ENCODE measurements around the gene DCBLD2. TPM values are rescaled to one million over a fixed set of nuclear protein-coding genes. Genes with fewer than 3 reads are reported as not detected.

Gene DCBLD2
- 1 to 10 TPM; 2.5 to 3.0 TPM for polyA plus RNA-seq

GRCh38 chr3:98901392-98902350 is at the start of gene DCBLD2:
TSS of gene DCBLD2 (minus strand) at chr3:98901695. CDS start at chr3:98901326, 369 bp downstream.
- no peaks in the 10 kb centered on the region for H3K36me3 ChIP-seq (ENCODE audit: control insufficient read depth in 2 of 2, insufficient read depth in 2 of 2, low read length in 1 of 2)

GRCh38 chr3:98945666-98946065 is 44.2 kb upstream of the DCBLD2 start:
- no peaks in the 10 kb centered on the region for H3K4me1 ChIP-seq (ENCODE audit: control insufficient read depth in 2 of 2, insufficient read depth in 2 of 2, low read length in 1 of 2)
- H3K27me3 ChIP-seq (ENCODE audit: control insufficient read depth in 1 of 2, insufficient read depth in 2 of 2, low read length in 2 of 2): no peaks in the 10 kb centered on the region
- 60 to 64% methylated on average over 1 of the region's 1 CpG for WGBS, 2 donors
- no peak overlapping the region for H3K27ac ChIP-seq (ENCODE audit: low read depth in 2 of 2, low read length in 1 of 2)
- H3K9me3 ChIP-seq (ENCODE audit: control insufficient read depth in 2 of 2, insufficient read depth in 1 of 2, low read depth in 1 of 2, low read length in 1 of 2): no peaks in the 10 kb centered on the region
- H3K4me3 ChIP-seq (ENCODE audit: low read depth in 1 of 2, low read length in 2 of 2): no peak overlapping the region
- no peaks in the 10 kb centered on the region for H3K36me3 ChIP-seq (ENCODE audit: control insufficient read depth in 2 of 2, insufficient read depth in 2 of 2, low read length in 1 of 2)

More at GRCh38 chr3:98901392-98902350, at the start of gene DCBLD2:
- WGBS, 2 donors: 0 to 1% methylated on average over 54 to 86 of the region's 86 CpGs
- H3K4me3 ChIP-seq (ENCODE audit: low read depth in 1 of 2, low read length in 2 of 2): peak within 1 kb of the TSS; percentile 63 to 97
- no peaks in the 10 kb centered on the region for H3K9me3 ChIP-seq (ENCODE audit: control insufficient read depth in 2 of 2, insufficient read depth in 1 of 2, low read depth in 1 of 2, low read length in 1 of 2)
- H3K4me1 ChIP-seq (ENCODE audit: control insufficient read depth in 2 of 2, insufficient read depth in 2 of 2, low read length in 1 of 2): no peaks in the 10 kb centered on the region
- no peaks in the 10 kb centered on the region for H3K27me3 ChIP-seq (ENCODE audit: control insufficient read depth in 1 of 2, insufficient read depth in 2 of 2, low read length in 2 of 2)
- peak within 1 kb of the TSS; percentile 85 to 87 for H3K27ac ChIP-seq (ENCODE audit: low read depth in 2 of 2, low read length in 1 of 2)

GRCh38 chr3:98945101-98945524 is 43.6 kb upstream of the DCBLD2 start:
- no peak overlapping the region for H3K27ac ChIP-seq (ENCODE audit: low read depth in 2 of 2, low read length in 1 of 2)
- H3K4me1 ChIP-seq (ENCODE audit: control insufficient read depth in 2 of 2, insufficient read depth in 2 of 2, low read length in 1 of 2): no peaks in the 10 kb centered on the region
- H3K36me3 ChIP-seq (ENCODE audit: control insufficient read depth in 2 of 2, insufficient read depth in 2 of 2, low read length in 1 of 2): no peaks in the 10 kb centered on the region
- H3K9me3 ChIP-seq (ENCODE audit: control insufficient read depth in 2 of 2, insufficient read depth in 1 of 2, low read depth in 1 of 2, low read length in 1 of 2): no peaks in the 10 kb centered on the region
- H3K4me3 ChIP-seq (ENCODE audit: low read depth in 1 of 2, low read length in 2 of 2): no peak overlapping the region
- 26 to 59% methylated on average over 1 of the region's 1 CpG for WGBS, 2 donors
- no peaks in the 10 kb centered on the region for H3K27me3 ChIP-seq (ENCODE audit: control insufficient read depth in 1 of 2, insufficient read depth in 2 of 2, low read length in 2 of 2)

GRCh38 chr3:98930413-98930812 is 28.9 kb upstream of the DCBLD2 start:
- H3K36me3 ChIP-seq (ENCODE audit: control insufficient read depth in 2 of 2, insufficient read depth in 2 of 2, low read length in 1 of 2): no peaks in the 10 kb centered on the region
- no peak overlapping the region for H3K27ac ChIP-seq (ENCODE audit: low read depth in 2 of 2, low read length in 1 of 2)
- H3K9me3 ChIP-seq (ENCODE audit: control insufficient read depth in 2 of 2, insufficient read depth in 1 of 2, low read depth in 1 of 2, low read length in 1 of 2): peaks cover 0 to 3% of the 10 kb centered on the region in 2 donors
- no peaks in the 10 kb centered on the region for H3K27me3 ChIP-seq (ENCODE audit: control insufficient read depth in 1 of 2, insufficient read depth in 2 of 2, low read length in 2 of 2)
- H3K4me3 ChIP-seq (ENCODE audit: low read depth in 1 of 2, low read length in 2 of 2): no peak overlapping the region
- H3K4me1 ChIP-seq (ENCODE audit: control insufficient read depth in 2 of 2, insufficient read depth in 2 of 2, low read length in 1 of 2): no peaks in the 10 kb centered on the region

- no peaks in the 10 kb centered on the region for H3K4me1 ChIP-seq (ENCODE audit: control insufficient read depth in 2 of 2, insufficient read depth in 2 of 2, low read length in 1 of 2)
- WGBS, 2 donors: 72 to 80% methylated on average over 2 of the region's 2 CpGs
- no peaks in the 10 kb centered on the region for H3K36me3 ChIP-seq (ENCODE audit: control insufficient read depth in 2 of 2, insufficient read depth in 2 of 2, low read length in 1 of 2)
- H3K9me3 ChIP-seq (ENCODE audit: control insufficient read depth in 2 of 2, insufficient read depth in 1 of 2, low read depth in 1 of 2, low read length in 1 of 2): no peaks in the 10 kb centered on the region
- H3K27me3 ChIP-seq (ENCODE audit: control insufficient read depth in 1 of 2, insufficient read depth in 2 of 2, low read length in 2 of 2): no peaks in the 10 kb centered on the region
- H3K27ac ChIP-seq (ENCODE audit: low read depth in 2 of 2, low read length in 1 of 2): no peak overlapping the region
- no peak overlapping the region for H3K4me3 ChIP-seq (ENCODE audit: low read depth in 1 of 2, low read length in 2 of 2)
These were observed 20.5 kb upstream of the DCBLD2 start for GRCh38 chr3:98921957-98922356.

GRCh38 chr3:98920166-98920565 is 18.7 kb upstream of the DCBLD2 start:
- Histone ChIP-seq H3K4me3 (ENCODE audit: low read depth in 1 of 2, low read length in 2 of 2) (no peak overlapping the region), H3K9me3 (ENCODE audit: control insufficient read depth in 2 of 2, insufficient read depth in 1 of 2, low read depth in 1 of 2, low read length in 1 of 2) (no peaks in the 10 kb centered on the region), H3K4me1 (ENCODE audit: control insufficient read depth in 2 of 2, insufficient read depth in 2 of 2, low read length in 1 of 2) (no peaks in the 10 kb centered on the region), H3K27ac (ENCODE audit: low read depth in 2 of 2, low read length in 1 of 2) (no peak overlapping the region), H3K36me3 (ENCODE audit: control insufficient read depth in 2 of 2, insufficient read depth in 2 of 2, low read length in 1 of 2) (no peaks in the 10 kb centered on the region), H3K27me3 (ENCODE audit: control insufficient read depth in 1 of 2, insufficient read depth in 2 of 2, low read length in 2 of 2) (no peaks in the 10 kb centered on the region)
- 82 to 86% methylated on average over 2 of the region's 2 CpGs for WGBS, 2 donors

- H3K9me3 ChIP-seq (ENCODE audit: control insufficient read depth in 2 of 2, insufficient read depth in 1 of 2, low read depth in 1 of 2, low read length in 1 of 2): no peaks in the 10 kb centered on the region
- H3K27ac ChIP-seq (ENCODE audit: low read depth in 2 of 2, low read length in 1 of 2): no peak overlapping the region
- no peak overlapping the region for H3K4me3 ChIP-seq (ENCODE audit: low read depth in 1 of 2, low read length in 2 of 2)
- H3K36me3 ChIP-seq (ENCODE audit: control insufficient read depth in 2 of 2, insufficient read depth in 2 of 2, low read length in 1 of 2): no peaks in the 10 kb centered on the region
- H3K4me1 ChIP-seq (ENCODE audit: control insufficient read depth in 2 of 2, insufficient read depth in 2 of 2, low read length in 1 of 2): no peaks in the 10 kb centered on the region
- no peaks in the 10 kb centered on the region for H3K27me3 ChIP-seq (ENCODE audit: control insufficient read depth in 1 of 2, insufficient read depth in 2 of 2, low read length in 2 of 2)
These were observed 17.1 kb upstream of the DCBLD2 start for GRCh38 chr3:98918586-98918985.

- Histone ChIP-seq H3K9me3 (ENCODE audit: control insufficient read depth in 2 of 2, insufficient read depth in 1 of 2, low read depth in 1 of 2, low read length in 1 of 2) (no peaks in the 10 kb centered on the region), H3K4me3 (ENCODE audit: low read depth in 1 of 2, low read length in 2 of 2) (no peak overlapping the region), H3K27ac (ENCODE audit: low read depth in 2 of 2, low read length in 1 of 2) (no peak overlapping the region), H3K36me3 (ENCODE audit: control insufficient read depth in 2 of 2, insufficient read depth in 2 of 2, low read length in 1 of 2) (no peaks in the 10 kb centered on the region), H3K27me3 (ENCODE audit: control insufficient read depth in 1 of 2, insufficient read depth in 2 of 2, low read length in 2 of 2) (no peaks in the 10 kb centered on the region), H3K4me1 (ENCODE audit: control insufficient read depth in 2 of 2, insufficient read depth in 2 of 2, low read length in 1 of 2) (no peaks in the 10 kb centered on the region)
- 72 to 83% methylated on average over 1 of the region's 1 CpG for WGBS, 2 donors
These were observed 16.1 kb upstream of the DCBLD2 start for GRCh38 chr3:98917608-98918007.

- WGBS, 2 donors: 60 to 63% methylated on average over 10 of the region's 10 CpGs
- no peaks in the 10 kb centered on the region for H3K27me3 ChIP-seq (ENCODE audit: control insufficient read depth in 1 of 2, insufficient read depth in 2 of 2, low read length in 2 of 2)
- no peaks in the 10 kb centered on the region for H3K36me3 ChIP-seq (ENCODE audit: control insufficient read depth in 2 of 2, insufficient read depth in 2 of 2, low read length in 1 of 2)
- no peaks in the 10 kb centered on the region for H3K9me3 ChIP-seq (ENCODE audit: control insufficient read depth in 2 of 2, insufficient read depth in 1 of 2, low read depth in 1 of 2, low read length in 1 of 2)
- H3K4me1 ChIP-seq (ENCODE audit: control insufficient read depth in 2 of 2, insufficient read depth in 2 of 2, low read length in 1 of 2): no peaks in the 10 kb centered on the region
- no peak overlapping the region for H3K27ac ChIP-seq (ENCODE audit: low read depth in 2 of 2, low read length in 1 of 2)
- H3K4me3 ChIP-seq (ENCODE audit: low read depth in 1 of 2, low read length in 2 of 2): no peak overlapping the region
These were observed 12.9 kb upstream of the DCBLD2 start for GRCh38 chr3:98914210-98915080.

Data from esophagus (tissue), 2 donors.